Vagina (tissue), 2 donors: Measurements from ENCODE around the gene ROR2. TPM values are rescaled to one million over a fixed set of nuclear protein-coding genes. Genes with fewer than 3 reads are reported as not detected.

Experiments used
- DNase-seq, 2 donors: peaks; one replicate each; pipeline ENCODE4 v3.0.0-alpha.2; 2017; ENCODE audit errors: extremely low spot score in 2 of 2
- H3K27ac ChIP-seq: fragments of 200-600 bp; sonication (generic); one replicate; pipeline ENCODE4 v1.5.1; 2019
- H3K27me3 ChIP-seq: fragments of 200-600 bp; sonication (generic); one replicate; pipeline ENCODE4 v1.5.1; 2019
- H3K36me3 ChIP-seq, 2 donors: fragments of 200-600 bp; sonication (generic); one replicate each; pipeline ENCODE4 v1.5.1; 2017 to 2019
- H3K4me1 ChIP-seq: fragments of 200-600 bp; sonication (generic); one replicate; pipeline ENCODE4 v1.5.1; 2019
- H3K4me3 ChIP-seq, 2 donors: fragments of 200-600 bp; sonication (generic); 1 replicate in 1 of 2; 2 replicates in 1 of 2; pipeline ENCODE4 v1.5.1; 2016 to 2019
- H3K9me3 ChIP-seq: fragments of 200-600 bp; sonication (generic); one replicate; pipeline ENCODE4 v1.5.1; 2019
- POLR2A ChIP-seq, 2 donors: fragments of 450-650 bp; IDR thresholded peaks; one replicate each; pipeline ENCODE4 v1.6.1; 2017; ENCODE audit warnings: antibody characterized with exemption in 2 of 2, mild to moderate bottlenecking in 2 of 2, moderate library complexity in 2 of 2
- POLR2AphosphoS5 ChIP-seq, 2 donors: sonication (generic); formaldehyde crosslinking; IDR thresholded peaks; one replicate each; pipeline ENCODE4 v1.9.0; 2017; ENCODE audit warnings: antibody characterized with exemption in 2 of 2, mild to moderate bottlenecking in 2 of 2, low read depth in 1 of 2; ENCODE audit not compliant: insufficient read depth in 1 of 2
- intact Hi-C: fragments of 100-400 bp; cut with DNase I; formaldehyde crosslinking; loops from one replicate; pipeline ENCODE4 v1.15.1; 2023
- total RNA-seq: library from RNA; depleted of rRNA; stranded (reverse); fragments of >200 nt; gene quantifications from one replicate; pipeline ENCODE4 v1.2.3, GENCODE V29; 2016
- TF ChIP-seq, protein P1 (sequence below), 3 experiments: fragments of 450-650 bp in 2 of 3; fragments of 200-600 bp in 1 of 3; sonication (generic) in 1 of 3; IDR thresholded peaks; one replicate each; pipeline ENCODE4 v1.5.1; 2017 to 2019; ENCODE audit warnings: antibody characterized with exemption in 3 of 3, mild to moderate bottlenecking in 2 of 3, moderate library complexity in 2 of 3

ROR2 gene
- total RNA-seq, 1 donor from 2014 or later, result 22.3 TPM

DNA sequence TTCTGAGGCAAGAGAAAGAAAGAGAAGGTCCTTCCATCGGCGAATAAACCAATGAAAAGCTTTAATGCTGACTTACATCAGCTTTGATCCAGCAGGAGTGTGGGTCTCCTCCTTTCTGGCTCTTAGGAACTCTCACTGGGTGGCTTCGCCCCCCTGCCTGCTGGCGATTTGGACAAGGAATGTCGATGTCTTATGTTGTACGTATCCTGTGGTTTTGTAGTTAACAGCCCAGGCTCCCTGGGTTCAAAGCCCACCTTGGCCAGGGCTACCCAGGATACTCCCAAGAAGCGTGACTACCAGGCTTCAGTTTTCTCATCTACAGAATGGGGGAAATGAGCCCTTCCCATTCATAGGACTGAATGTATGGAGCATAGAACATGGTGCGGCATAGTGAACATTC lies 124.2 kb downstream of the ROR2 start:
- Histone ChIP-seq H3K9me3 (no peaks in the 10 kb centered on the region), H3K4me1 (peaks cover 28% of the 10 kb centered on the region), H3K4me3 (no peak overlapping the region), H3K36me3 (no peaks in the 10 kb centered on the region), H3K27me3 (no peaks in the 10 kb centered on the region), H3K27ac (peak overlapping the region; percentile 31)
- TF ChIP-seq, protein P1, sequence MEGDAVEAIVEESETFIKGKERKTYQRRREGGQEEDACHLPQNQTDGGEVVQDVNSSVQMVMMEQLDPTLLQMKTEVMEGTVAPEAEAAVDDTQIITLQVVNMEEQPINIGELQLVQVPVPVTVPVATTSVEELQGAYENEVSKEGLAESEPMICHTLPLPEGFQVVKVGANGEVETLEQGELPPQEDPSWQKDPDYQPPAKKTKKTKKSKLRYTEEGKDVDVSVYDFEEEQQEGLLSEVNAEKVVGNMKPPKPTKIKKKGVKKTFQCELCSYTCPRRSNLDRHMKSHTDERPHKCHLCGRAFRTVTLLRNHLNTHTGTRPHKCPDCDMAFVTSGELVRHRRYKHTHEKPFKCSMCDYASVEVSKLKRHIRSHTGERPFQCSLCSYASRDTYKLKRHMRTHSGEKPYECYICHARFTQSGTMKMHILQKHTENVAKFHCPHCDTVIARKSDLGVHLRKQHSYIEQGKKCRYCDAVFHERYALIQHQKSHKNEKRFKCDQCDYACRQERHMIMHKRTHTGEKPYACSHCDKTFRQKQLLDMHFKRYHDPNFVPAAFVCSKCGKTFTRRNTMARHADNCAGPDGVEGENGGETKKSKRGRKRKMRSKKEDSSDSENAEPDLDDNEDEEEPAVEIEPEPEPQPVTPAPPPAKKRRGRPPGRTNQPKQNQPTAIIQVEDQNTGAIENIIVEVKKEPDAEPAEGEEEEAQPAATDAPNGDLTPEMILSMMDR (IDR thresholded peaks at IDR 0.05), result no peak
- TF ChIP-seq POLR2A (IDR thresholded peaks at IDR 0.05), result no peak
- no peak for TF ChIP-seq POLR2AphosphoS5 (IDR thresholded peaks at IDR 0.05; ENCODE audit: insufficient read depth in 1 of 2, low read depth in 1 of 2)
- intact Hi-C loops, result no loop called here
- no peak for DNase-seq

GRCh38 chr9:91825422-91825821 lies 124.6 kb downstream of the ROR2 start:
- peak overlapping the region in 1 of 2 donors; percentile 15 for H3K4me3 ChIP-seq
- peaks cover 29% of the 10 kb centered on the region for H3K4me1 ChIP-seq
- peak in 1 of 2 donors; percentile 95 for DNase-seq
- TF ChIP-seq POLR2AphosphoS5 (IDR thresholded peaks at IDR 0.05; ENCODE audit: insufficient read depth in 1 of 2, low read depth in 1 of 2) (peak in 1 of 2 donors; percentile 46), POLR2A (IDR thresholded peaks at IDR 0.05) (no peak)
- TF ChIP-seq, protein P1 (IDR thresholded peaks at IDR 0.05), result no peak
- intact Hi-C loops, result no loop called here
- no peaks in the 10 kb centered on the region for H3K9me3 ChIP-seq
- no peaks in the 10 kb centered on the region for H3K27me3 ChIP-seq
- no peaks in the 10 kb centered on the region for H3K36me3 ChIP-seq
- H3K27ac ChIP-seq, result peak overlapping the region; percentile 31

DNA sequence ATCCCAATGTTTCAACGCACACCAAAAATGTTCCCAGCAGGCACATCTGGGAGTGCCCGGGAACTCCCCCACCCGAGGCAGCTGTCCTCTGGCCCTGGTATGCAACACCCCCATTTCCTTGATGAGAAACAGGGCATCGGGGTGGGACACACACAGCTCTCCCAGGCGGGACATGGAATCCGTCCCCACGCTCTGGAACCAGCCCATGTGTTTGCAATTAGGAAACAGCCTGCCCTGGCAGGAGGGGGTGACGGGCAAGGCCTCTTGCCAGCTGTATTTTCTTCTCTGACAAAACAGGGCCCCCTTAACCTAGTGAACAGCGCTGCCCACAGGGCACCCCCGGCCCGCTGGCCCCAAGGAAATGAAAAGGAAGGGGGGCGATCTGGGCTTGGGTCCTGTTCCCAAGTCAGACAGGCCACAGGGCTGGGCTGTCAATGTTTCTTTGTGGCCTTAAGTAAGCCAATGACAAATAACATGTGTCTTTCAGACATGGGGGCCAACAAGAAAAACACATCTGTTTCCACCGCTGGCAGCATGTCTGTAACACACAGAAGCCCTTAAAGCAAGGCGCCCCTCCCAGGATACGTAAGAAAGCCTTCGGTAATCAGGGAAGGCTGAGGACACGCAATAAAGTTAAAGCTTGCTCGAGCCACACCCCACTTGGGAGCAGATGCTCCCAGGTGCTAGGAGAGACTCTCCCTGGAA lies 125.3 kb downstream of the ROR2 start:
- H3K27ac ChIP-seq, result peak overlapping the region; percentile 31
- H3K4me1 ChIP-seq, result peaks cover 29% of the 10 kb centered on the region
- TF ChIP-seq POLR2AphosphoS5 (IDR thresholded peaks at IDR 0.05; ENCODE audit: insufficient read depth in 1 of 2, low read depth in 1 of 2), result peak in 1 of 2 donors; percentile 79
- no peak for TF ChIP-seq POLR2A (IDR thresholded peaks at IDR 0.05)
- H3K9me3 ChIP-seq, result no peaks in the 10 kb centered on the region
- intact Hi-C loops, result loop anchor here (5.0 kb wide), 1 partner anchor 128 kb away; the partner anchor contains the start of gene ROR2
- peak in 1 of 2 donors; percentile 94 for DNase-seq
- H3K27me3 ChIP-seq, result no peaks in the 10 kb centered on the region
- peak overlapping the region; percentile 3 to 15 for H3K4me3 ChIP-seq
- H3K36me3 ChIP-seq, result no peaks in the 10 kb centered on the region

- intact Hi-C loops, result loop anchor here (5.0 kb wide), 1 partner anchor 128 kb away; the partner anchor contains the start of gene ROR2
- H3K36me3 ChIP-seq, result no peaks in the 10 kb centered on the region
- peaks cover 29% of the 10 kb centered on the region for H3K4me1 ChIP-seq
- no peak for DNase-seq
- H3K4me3 ChIP-seq, result peak overlapping the region in 1 of 2 donors; percentile 15
- H3K9me3 ChIP-seq, result no peaks in the 10 kb centered on the region
- no peaks in the 10 kb centered on the region for H3K27me3 ChIP-seq
- H3K27ac ChIP-seq, result peak overlapping the region; percentile 31
- TF ChIP-seq POLR2AphosphoS5 (IDR thresholded peaks at IDR 0.05; ENCODE audit: insufficient read depth in 1 of 2, low read depth in 1 of 2), result no peak
- no peak for TF ChIP-seq POLR2A (IDR thresholded peaks at IDR 0.05)
- TF ChIP-seq, protein P1 (IDR thresholded peaks at IDR 0.05), result no peak
Measured at GRCh38 chr9:91824151-91824550, 125.9 kb downstream of the ROR2 start.

- Histone ChIP-seq H3K4me3 (no peak overlapping the region), H3K27ac (no peak overlapping the region), H3K4me1 (peaks cover 42% of the 10 kb centered on the region), H3K36me3 (no peaks in the 10 kb centered on the region), H3K27me3 (no peaks in the 10 kb centered on the region), H3K9me3 (no peaks in the 10 kb centered on the region)
- no peak for DNase-seq
- TF ChIP-seq POLR2AphosphoS5 (IDR thresholded peaks at IDR 0.05; ENCODE audit: insufficient read depth in 1 of 2, low read depth in 1 of 2) (no peak), POLR2A (IDR thresholded peaks at IDR 0.05) (no peak)
- TF ChIP-seq, protein P1 (IDR thresholded peaks at IDR 0.05), result no peak
- intact Hi-C loops, result loop anchor here (5.0 kb wide), 1 partner anchor 131 kb away; the partner anchor contains the start of gene ROR2
Measured at GRCh38 chr9:91820949-91821880, 128.8 kb downstream of the ROR2 start.
